ENCODE results near the gene TPST2. TPM values are rescaled to one million over a fixed set of nuclear protein-coding genes. Genes with fewer than 3 reads are reported as not detected.

The TPST2 gene
- total RNA-seq, 1 experiment from 2014 or later = 50.1 TPM

DNA sequence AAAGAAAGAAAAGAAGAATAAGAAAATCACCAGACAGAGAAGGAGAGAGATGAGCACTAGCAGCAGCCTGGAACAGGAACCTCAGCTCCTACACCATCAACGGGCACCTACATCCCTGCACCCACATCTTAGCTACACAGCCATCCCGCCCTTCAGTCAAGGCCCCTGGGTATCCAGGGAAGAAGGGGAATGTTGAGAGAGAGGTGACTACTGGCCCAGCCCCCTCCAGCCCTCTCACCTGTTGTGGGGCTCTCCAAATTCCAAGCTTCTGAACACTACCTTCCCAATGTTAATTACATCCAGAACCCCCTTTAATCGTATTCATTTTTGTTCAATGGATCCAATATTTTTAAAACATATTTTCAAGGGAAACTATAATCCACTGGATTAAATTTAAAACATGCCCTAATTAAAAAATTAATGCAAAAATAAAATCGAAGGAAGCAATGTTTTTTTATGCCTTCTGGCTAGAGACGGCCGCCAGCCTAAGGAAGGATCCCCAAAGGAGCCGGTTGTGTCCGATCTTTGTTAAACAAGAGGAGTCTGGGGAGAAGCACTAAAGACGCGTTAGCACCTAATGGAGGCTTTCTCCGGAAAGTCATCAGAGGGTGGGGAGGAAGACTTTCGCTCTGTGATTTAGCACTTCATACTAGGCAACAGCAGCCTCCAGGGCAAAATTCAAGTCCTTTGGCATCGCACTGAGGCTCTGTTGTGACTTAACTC lies 9.5 kb downstream of the TPST2 start:
- Histone ChIP-seq H2AFZ (ENCODE audit: low read length) (no peak overlapping the region), H2BK12ac (ENCODE audit: insufficient read length, low read depth, low read length) (no peak overlapping the region), H3K4ac (ENCODE audit: low read depth, low read length) (no peak overlapping the region), H2BK20ac (ENCODE audit: low read depth, low read length, poor library complexity, severe bottlenecking) (no peak overlapping the region), H3K14ac (ENCODE audit: insufficient read depth, low read length) (no peak overlapping the region), H3K27me3 (ENCODE audit: insufficient read depth, low read length) (no peaks in the 10 kb centered on the region), H3T11ph (ENCODE audit: low read length) (no peak overlapping the region), H3K79me1 (ENCODE audit: insufficient read depth, low read depth, low read length, poor library complexity, severe bottlenecking) (peaks cover 7% of the 10 kb centered on the region), H2BK15ac (ENCODE audit: low read depth, low read length) (no peak overlapping the region), H3K18ac (ENCODE audit: insufficient read length, low read depth, low read length) (no peak overlapping the region), H3K23me2 (ENCODE audit: insufficient read length, low read depth, low read length, poor library complexity, severe bottlenecking) (no peaks in the 10 kb centered on the region), H4K5ac (ENCODE audit: insufficient read length, low read depth, low read length) (no peak overlapping the region), H3K9ac (ENCODE audit: extremely low read depth, insufficient read length, low read length) (peak overlapping the region; percentile 6), H3K4me1 (ENCODE audit: insufficient read depth, low read length) (peaks cover 19% of the 10 kb centered on the region; the same call in 1 of the 2 replicates), H4K91ac (ENCODE audit: insufficient read length, low read depth, low read length) (no peak overlapping the region), H3K4me2 (ENCODE audit: insufficient read depth, insufficient read length, low read length) (no peak overlapping the region), H2AK5ac (ENCODE audit: insufficient read length, low read length) (no peak overlapping the region), H3K27ac (ENCODE audit: insufficient read length, low read depth, low read length) (no peak overlapping the region), H2BK5ac (ENCODE audit: insufficient read length, low read length) (no peak overlapping the region), H3K9me3 (ENCODE audit: control insufficient read depth, low read depth, low read length) (no peaks in the 10 kb centered on the region), H2BK120ac (ENCODE audit: low read depth, low read length, poor library complexity, severe bottlenecking) (no peak overlapping the region), H3K56ac (ENCODE audit: insufficient read length, low read depth, low read length) (no peak overlapping the region), H4K20me1 (ENCODE audit: control insufficient read depth, insufficient read depth, insufficient read length) (peaks cover 2% of the 10 kb centered on the region), H3K23ac (ENCODE audit: insufficient read length, low read depth, low read length) (no peak overlapping the region), H4K8ac (replicated peaks; ENCODE audit: insufficient read length, low read depth, low read length) (no peak overlapping the region), H3K79me2 (ENCODE audit: insufficient read depth, low read length) (peaks cover 34% of the 10 kb centered on the region; the same call in 1 of the 2 replicates)
- H3K27me3 Mint-ChIP-seq (ENCODE audit: low read depth) = no peaks in the 10 kb centered on the region
- no CpG with 5 or more reads among the region's 13 CpGs for WGBS (ENCODE audit: extremely low coverage, insufficient read length, low lambda C conversion rate)
- TF ChIP-seq, protein P1, sequence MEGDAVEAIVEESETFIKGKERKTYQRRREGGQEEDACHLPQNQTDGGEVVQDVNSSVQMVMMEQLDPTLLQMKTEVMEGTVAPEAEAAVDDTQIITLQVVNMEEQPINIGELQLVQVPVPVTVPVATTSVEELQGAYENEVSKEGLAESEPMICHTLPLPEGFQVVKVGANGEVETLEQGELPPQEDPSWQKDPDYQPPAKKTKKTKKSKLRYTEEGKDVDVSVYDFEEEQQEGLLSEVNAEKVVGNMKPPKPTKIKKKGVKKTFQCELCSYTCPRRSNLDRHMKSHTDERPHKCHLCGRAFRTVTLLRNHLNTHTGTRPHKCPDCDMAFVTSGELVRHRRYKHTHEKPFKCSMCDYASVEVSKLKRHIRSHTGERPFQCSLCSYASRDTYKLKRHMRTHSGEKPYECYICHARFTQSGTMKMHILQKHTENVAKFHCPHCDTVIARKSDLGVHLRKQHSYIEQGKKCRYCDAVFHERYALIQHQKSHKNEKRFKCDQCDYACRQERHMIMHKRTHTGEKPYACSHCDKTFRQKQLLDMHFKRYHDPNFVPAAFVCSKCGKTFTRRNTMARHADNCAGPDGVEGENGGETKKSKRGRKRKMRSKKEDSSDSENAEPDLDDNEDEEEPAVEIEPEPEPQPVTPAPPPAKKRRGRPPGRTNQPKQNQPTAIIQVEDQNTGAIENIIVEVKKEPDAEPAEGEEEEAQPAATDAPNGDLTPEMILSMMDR (conservative IDR thresholded peaks at IDR 0.05) = no peak
- H3K9me3 Mint-ChIP-seq = no peaks in the 10 kb centered on the region
- H3K36me3 Mint-ChIP-seq (ENCODE audit: insufficient read depth in 1 of 3, low read depth in 3 of 3) = peaks cover 30 to 33% (median 32%) of the 10 kb centered on the region in 3 experiments
- H3K4me3 Mint-ChIP-seq = peak overlapping the region; percentile 24 to 59
- peaks cover 65 to 74% of the 10 kb centered on the region in 2 experiments for H3K4me1 Mint-ChIP-seq
- peak; percentile 67 for DNase-seq
- peak overlapping the region; percentile 94 to 99 (median 98) for H3K27ac Mint-ChIP-seq

Data from H9 (cell line).